ENCODE measurements around the gene IZUMO1.

GRCh38 chr19:48739404-48740163 is 7.1 kb downstream of the IZUMO1 start:
- TF ChIP-seq EZH2 (IDR thresholded peaks at IDR 0.05; ENCODE audit: insufficient read depth, poor library complexity, severe bottlenecking) (no peak), EZH2phosphoT487 (IDR thresholded peaks at IDR 0.05; ENCODE audit: insufficient read depth, low read depth) (no peak)

Data from GM23248 (cell line).